ENCODE measurements around the gene ARHGAP26.

The ARHGAP26 gene

DNA sequence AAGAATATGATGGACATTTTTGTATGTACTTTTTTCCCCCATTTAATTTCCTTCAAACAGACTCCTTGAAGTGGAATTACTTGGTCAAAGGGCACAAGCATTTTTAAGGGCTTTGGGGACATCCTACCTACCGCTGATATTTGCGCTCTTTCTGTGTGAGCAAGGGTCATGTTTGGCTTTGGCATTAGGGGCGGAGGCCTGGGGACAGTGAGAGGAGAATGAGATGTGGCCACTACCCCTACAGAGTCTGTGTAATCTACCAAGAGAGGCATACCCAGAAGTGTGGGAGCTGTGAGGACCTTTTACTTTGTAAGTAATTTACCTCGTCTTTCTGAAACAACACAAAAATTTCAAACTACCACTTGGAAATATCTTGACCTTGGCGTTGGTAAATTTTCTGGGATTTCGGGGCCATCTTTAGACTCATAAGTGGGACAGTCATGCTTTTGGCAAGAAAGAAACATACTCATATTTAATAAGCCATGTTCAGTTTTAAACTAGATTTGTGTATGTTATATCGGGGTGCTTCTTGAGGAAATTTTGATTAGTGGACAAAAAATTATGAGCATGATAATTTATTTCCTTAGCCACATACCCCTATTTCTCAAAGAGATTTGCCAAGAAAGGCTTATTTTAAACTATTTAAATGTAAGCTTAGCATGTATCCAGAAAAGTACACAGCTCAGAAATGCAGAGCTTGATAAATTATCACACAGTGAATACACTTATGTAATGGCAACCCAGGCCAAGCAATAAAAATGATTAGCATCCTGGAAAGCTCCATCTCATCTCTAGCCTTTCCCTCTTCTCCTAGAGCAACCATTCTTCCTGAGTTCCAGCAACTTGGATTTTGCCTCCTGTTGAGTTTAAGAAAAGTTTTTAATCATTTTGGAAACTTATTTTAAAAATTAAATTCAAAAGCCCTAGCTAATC, 63.6 kb downstream of the ARHGAP26 start:
- no peak for DNase-seq

DNA sequence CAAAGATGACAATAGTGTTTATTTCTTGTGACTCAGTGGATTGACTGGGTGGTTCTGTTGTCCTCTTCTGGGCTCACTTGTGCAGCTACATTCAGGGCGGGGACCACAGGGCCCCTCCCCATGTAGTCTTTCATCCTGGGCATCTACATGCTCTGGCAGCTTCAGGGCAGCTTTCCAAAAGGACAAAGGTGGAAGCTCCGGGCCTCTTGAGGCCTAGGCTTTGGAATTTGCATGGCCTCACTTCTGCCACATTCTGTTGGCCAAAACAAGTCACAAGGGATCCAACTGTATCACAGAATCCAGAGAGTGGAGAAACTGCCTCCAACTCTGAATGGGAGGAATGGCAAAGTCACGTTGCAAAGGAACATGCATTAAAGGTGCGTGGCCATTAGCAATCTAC, 64.3 kb downstream of the ARHGAP26 start:
- DNase-seq, result no peak

GRCh38 chr5:142835540-142835939, 65.4 kb downstream of the ARHGAP26 start:
- no peak for DNase-seq

DNA sequence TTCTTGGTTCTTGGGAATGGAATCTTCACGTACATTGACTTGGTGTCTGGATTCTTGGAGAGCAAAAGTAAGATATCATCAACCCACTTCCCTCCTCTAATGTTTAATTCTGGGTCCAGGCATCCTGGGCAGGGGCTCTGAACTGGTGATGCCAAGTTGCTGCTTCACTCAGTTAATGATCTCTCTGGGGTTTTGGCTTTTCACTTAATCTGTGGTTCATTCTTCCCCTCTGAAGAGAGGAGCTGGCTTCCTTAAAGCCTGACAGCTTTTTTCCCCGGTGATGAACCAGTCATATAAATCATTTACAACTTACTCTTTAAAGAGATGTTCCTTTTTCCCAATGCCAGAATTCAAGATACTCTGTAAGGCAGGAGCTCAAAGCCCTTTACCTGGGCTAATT, 65.9 kb downstream of the ARHGAP26 start:
- no peak for DNase-seq

DNA sequence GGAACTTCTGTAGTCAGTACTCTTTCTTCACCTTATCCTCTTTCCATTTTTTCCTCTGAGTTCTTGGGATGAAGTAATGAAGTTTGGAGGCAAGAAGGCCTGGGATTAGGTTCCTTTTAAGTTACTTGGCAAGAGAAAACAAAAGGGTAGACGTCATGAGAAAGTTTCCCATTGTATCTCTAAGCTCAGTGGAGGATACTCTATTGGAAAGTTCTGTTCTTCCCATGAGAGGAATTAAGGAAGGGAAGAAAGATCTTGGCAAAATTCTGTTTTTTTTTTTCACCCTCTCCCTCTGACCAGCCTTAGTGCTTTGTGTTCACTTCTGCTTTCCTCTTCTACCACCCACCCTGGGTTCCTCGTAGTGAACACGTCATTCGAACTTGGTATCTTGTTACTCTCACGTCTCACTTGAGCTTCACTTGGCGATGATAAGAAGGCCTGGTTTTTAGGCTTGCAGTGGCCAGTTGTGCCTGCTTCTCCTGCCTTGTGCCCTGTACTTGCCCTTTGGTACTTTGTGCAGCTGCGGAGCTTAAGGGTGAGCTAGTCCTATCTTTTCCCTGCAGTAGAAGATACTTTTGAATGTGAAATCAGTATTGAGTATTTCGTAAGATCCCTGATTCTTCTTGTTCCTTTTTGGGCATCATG, 67.0 kb downstream of the ARHGAP26 start:
- peak in 1 of 2 donors; percentile 28 for DNase-seq

DNA sequence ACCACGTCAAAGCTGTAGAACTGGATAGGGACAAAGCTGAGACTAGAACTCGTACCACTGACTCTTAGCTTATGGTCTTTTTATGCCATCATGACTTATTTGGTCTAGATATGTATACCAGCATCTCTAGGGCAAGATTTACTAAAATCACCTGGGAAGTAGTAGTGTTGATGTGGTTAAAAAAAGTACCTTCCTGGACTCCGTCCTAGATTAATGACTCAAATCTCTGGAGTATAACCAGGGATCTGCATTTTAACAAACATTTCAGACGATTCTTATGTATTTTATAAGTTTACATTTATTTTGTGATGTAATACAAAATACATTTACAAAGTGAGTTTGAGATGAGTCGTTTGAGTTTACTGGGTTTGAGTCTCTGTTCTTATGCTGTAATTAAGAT, 68.7 kb downstream of the ARHGAP26 start:
- no peak for DNase-seq

GRCh38 chr5:142839711-142840346, 69.7 kb downstream of the ARHGAP26 start:
- no peak for DNase-seq

DNA sequence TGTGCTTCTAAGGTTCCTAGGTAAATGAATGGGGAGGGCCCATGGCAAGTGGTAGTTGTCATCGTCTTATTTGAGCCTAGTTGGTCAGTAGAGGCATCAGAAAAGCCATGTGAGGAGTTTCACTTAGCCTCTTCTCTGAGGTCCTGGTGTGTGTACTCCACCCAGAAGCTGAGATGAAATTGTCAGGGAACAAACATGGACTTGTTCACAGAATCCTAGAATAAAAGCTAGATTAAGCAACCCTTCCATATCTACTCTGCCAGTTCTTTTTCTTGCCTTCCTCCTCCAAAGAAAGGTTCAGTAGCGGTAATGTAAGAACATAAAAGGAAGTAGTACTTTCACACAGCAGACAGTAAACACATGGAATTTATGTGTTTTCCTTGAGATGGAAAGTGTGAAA, 70.4 kb downstream of the ARHGAP26 start:
- no peak for DNase-seq

GRCh38 chr5:142841511-142842265, 71.5 kb downstream of the ARHGAP26 start:
- DNase-seq, result no peak

- no peak for DNase-seq
These were observed 73.1 kb downstream of the ARHGAP26 start for GRCh38 chr5:142842994-142843905.

DNA sequence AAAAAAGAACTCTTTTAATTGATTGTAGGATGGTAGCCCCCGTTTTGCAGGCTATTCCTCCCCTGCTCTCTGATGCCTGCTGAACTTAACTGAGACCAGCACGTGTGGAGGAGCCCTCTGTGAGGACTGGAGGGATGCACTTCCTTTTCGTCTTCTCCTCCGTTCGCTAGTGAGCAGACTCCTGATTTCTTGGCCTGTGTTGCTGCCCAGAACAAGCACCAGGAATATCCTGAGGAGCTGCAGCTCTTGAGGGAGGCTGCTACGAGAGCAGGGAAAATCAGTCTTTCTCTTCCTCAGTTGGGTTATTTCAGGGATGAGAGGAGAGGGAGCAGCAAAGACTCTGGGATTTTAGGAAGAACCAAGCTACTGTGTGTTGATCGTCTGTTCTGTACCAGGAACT, 74.7 kb downstream of the ARHGAP26 start:
- DNase-seq, result no peak

DNA sequence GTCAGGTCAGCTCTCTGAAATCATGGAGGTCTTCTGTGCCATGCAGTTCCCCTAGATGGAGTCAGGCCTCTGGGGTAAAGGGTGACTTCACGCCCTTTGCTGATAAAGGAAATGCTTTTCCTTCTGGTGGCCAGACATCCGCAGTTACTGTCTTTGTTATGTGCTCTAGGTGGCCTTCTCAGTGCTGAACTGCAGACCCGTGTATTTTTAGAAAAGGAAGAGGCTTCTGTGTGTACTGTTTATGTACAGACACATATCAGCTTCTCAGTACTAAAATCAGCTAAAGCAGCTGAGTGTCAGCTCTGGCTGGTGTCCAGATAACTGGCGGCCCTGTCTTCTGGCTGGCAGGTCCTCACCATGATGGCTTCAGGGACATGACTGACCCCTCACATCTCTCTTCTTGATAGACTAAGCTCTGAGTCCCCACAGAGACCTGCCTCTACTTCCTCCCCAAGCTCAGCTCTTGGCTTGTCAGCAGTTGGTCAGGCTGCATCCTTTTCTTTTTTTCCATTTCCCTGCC, 75.3 kb downstream of the ARHGAP26 start:
- peak in 1 of 2 donors; percentile 20 for DNase-seq

DNA sequence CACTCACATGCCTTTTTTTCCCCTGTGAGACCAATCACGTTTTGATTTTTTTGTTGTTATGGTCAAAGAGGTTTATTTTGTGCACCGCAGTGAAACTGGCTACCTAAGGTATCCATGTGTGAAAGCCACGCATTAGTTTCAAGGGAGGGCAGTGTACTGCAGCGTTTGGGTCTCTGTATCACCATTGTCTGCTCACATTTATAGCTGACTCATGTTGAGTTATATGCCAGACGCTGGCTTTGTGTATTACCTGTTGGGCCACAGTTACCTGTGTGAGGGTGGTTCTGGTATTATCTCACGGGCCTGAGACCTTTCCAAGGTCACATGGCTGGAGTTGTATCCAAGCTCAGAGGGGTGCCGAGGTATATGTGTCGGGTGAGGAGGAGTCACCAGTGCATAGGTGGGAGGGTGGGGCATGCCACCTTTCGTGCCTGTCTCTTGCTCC, 75.8 kb downstream of the ARHGAP26 start:
- DNase-seq, result no peak

GRCh38 chr5:142846406-142846805, 76.2 kb downstream of the ARHGAP26 start:
- peak in 1 of 2 donors; percentile 22 for DNase-seq

- DNase-seq, result no peak
These were observed 78.0 kb downstream of the ARHGAP26 start for GRCh38 chr5:142847898-142848790.

DNA sequence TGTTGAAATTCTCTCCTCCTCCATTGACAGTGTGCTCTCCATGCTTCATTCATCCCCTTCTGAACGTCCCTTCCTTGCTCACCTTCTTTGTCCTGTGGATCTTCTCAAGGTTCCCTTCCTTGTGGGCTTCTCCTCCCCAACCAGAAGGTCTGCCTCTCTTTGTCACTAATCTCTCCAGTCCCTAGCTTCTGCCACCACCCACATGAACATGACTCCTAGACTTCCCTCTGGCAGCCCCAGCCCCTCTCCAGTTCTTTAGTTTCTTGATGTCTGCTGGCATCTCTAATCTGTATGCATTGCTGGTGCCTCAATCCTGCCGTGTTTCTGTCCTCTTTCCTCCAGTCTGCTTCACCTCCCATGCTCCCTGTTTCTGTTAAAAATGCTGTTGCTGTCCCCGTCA, 79.3 kb downstream of the ARHGAP26 start:
- no peak for DNase-seq

DNA sequence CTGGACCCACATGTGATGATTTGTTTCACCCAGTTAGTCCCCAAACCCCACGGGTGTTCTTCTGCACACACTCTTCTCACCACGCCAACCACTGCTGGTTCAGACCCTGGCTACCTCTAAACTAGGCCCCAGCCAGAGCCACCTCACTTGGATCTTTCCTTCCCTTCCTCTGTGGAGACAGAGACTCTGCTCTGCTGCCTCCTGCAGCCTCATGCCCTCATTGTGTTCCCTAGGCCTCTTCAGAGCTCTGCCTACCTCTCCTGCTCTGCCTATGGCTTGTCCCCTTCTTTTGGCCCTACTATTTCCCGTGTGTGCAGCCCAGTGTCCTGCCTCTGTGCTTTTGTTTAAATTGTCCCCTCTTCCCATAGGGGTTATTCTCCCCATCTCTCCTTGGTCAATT, 79.7 kb downstream of the ARHGAP26 start:
- DNase-seq, result no peak

GRCh38 chr5:142851731-142852130, 81.6 kb downstream of the ARHGAP26 start:
- no peak for DNase-seq

DNA sequence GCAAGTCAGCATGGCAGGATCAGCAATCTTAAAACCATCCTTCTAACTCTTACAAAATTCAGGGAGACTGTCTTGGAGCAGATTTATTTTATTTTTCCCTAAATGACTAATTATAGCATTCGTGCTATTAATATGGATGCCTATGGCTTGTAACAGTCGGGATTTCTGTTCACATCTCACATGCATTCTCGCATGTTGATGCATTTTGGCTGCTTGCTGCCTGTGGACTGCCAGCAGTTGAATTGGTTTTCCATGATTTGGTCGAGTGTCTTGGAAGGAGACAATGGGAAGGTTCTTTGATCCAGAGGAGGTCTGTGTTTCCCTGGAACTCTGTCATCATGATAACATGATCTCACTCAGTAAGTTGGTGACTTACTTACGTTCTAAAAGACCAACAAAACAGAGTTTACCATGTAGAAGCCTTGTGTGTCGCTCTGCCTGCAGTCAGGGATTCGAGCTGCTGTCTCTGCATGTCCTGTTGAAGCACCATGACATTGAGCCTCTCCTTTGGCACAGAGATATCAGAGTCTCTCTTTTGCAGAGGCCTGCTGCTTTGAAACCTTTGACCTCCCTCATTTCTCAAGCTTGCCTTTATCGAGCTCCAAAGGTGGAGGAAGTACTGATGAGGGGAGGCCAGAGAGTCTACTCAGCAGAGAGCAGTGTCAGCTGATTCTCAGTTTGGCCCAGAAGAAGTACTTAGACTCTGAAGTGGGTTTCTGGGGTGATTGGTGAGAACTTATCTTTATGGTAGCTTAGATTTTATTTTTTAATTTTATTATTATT, 82.4 kb downstream of the ARHGAP26 start:
- DNase-seq, result no peak

DNA sequence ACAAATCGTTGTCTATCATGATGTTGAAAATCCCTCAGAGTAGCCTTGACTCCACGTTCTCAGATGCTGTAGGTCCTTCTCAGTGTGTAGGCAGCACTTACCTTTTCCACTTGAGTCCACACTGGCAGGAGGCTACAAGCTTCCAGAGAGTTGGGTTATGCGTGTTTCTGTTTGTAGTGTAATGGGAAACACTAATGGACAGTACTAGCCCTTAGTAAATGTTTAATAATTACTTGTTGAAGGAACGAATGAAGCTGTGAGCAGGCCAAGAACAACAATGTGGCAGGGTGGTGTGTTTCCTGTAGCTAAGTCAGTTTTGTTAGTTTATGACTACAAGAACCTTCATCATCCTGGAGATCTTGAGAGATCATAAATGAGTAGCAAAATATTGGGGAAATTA, 83.5 kb downstream of the ARHGAP26 start:
- DNase-seq, result no peak

All from CD4-positive, alpha-beta T cell treated with Interleukin-4 for 1 hour (primary cell).